ENCODE measurements around the gene ARMCX1. TPM values are rescaled to one million over a fixed set of nuclear protein-coding genes. Genes with fewer than 3 reads are reported as not detected.
"Not testable (repeated sequence)": the region's sequence is repeated elsewhere in the genome, so short reads cannot be mapped to it uniquely, and the experiment has no call there.

ARMCX1 gene
- total and polyA plus RNA-seq, 4 donors = 10.1 to 50.9 (median 17.5) TPM

GRCh38 chrX:101595739-101596419, 45.5 kb downstream of the ARMCX1 start:
- DNase-seq (peak; percentile 47 to 84 (median 83)), ATAC-seq (ENCODE audit: insufficient read depth, low FRiP score) (peak; percentile 35)
- H3K36me3 ChIP-seq (ENCODE audit: control insufficient read depth in 4 of 4, insufficient read depth in 4 of 4, low read length in 4 of 4) = no peaks in the 10 kb centered on the region
- H3K9me3 ChIP-seq (ENCODE audit: control insufficient read depth in 4 of 4, insufficient read depth in 3 of 4, low read length in 3 of 4) = no peaks in the 10 kb centered on the region
- no peaks in the 10 kb centered on the region for H3K4me1 ChIP-seq (ENCODE audit: control insufficient read depth in 5 of 5, insufficient read depth in 5 of 5, low read length in 5 of 5)
- H3K27me3 ChIP-seq (ENCODE audit: control insufficient read depth in 3 of 3, insufficient read depth in 3 of 3, low read length in 2 of 3) = peaks cover 0 to 9% (median 5%) of the 10 kb centered on the region in 3 donors
- peak; percentile 48 for TF ChIP-seq CTCF (IDR thresholded peaks at IDR 0.05; ENCODE audit: control extremely low read depth, extremely low read depth)
- no peak overlapping the region for H3K27ac ChIP-seq (ENCODE audit: low read depth in 1 of 2, low read length in 1 of 2)
- no peak overlapping the region for H3K4me3 ChIP-seq
- 10 to 11% methylated on average over 5 of the region's 5 CpGs for WGBS, 2 donors
- H3K9ac ChIP-seq (ENCODE audit: insufficient read depth in 1 of 2, low read length in 2 of 2) = no peak overlapping the region

- not testable (repeated sequence) for H3K27me3 ChIP-seq (ENCODE audit: control insufficient read depth in 3 of 3, insufficient read depth in 3 of 3, low read length in 2 of 3); H3K27ac ChIP-seq (ENCODE audit: low read depth in 1 of 2, low read length in 1 of 2); H3K9me3 ChIP-seq (ENCODE audit: control insufficient read depth in 4 of 4, insufficient read depth in 3 of 4, low read length in 3 of 4); ATAC-seq (ENCODE audit: insufficient read depth, low FRiP score); H3K4me1 ChIP-seq (ENCODE audit: control insufficient read depth in 5 of 5, insufficient read depth in 5 of 5, low read length in 5 of 5); H3K9ac ChIP-seq (ENCODE audit: insufficient read depth in 1 of 2, low read length in 2 of 2); DNase-seq; H3K4me3 ChIP-seq; H3K36me3 ChIP-seq (ENCODE audit: control insufficient read depth in 4 of 4, insufficient read depth in 4 of 4, low read length in 4 of 4)
- 81 to 97% methylated on average over 3 to 6 of the region's 8 CpGs for WGBS, 2 donors
Observed at GRCh38 chrX:101599592-101599991, 49.2 kb downstream of the ARMCX1 start.

GRCh38 chrX:101602077-101602476, 51.7 kb downstream of the ARMCX1 start:
- peaks cover 0 to 7% (median 1%) of the 10 kb centered on the region in 3 donors for H3K27me3 ChIP-seq (ENCODE audit: control insufficient read depth in 3 of 3, insufficient read depth in 3 of 3, low read length in 2 of 3)
- 69 to 85% methylated on average over 2 to 4 of the region's 7 CpGs for WGBS, 2 donors
- ATAC-seq (ENCODE audit: insufficient read depth, low FRiP score) (no peak), DNase-seq (peak in 2 of 3 donors; percentile 81 to 89)
- no peaks in the 10 kb centered on the region for H3K36me3 ChIP-seq (ENCODE audit: control insufficient read depth in 4 of 4, insufficient read depth in 4 of 4, low read length in 4 of 4)
- no peaks in the 10 kb centered on the region for H3K9me3 ChIP-seq (ENCODE audit: control insufficient read depth in 4 of 4, insufficient read depth in 3 of 4, low read length in 3 of 4)
- peaks cover 0 to 7% (median 0%) of the 10 kb centered on the region in 5 donors for H3K4me1 ChIP-seq (ENCODE audit: control insufficient read depth in 5 of 5, insufficient read depth in 5 of 5, low read length in 5 of 5)
- H3K4me3 ChIP-seq = no peak overlapping the region
- TF ChIP-seq CTCF (IDR thresholded peaks at IDR 0.05; ENCODE audit: control extremely low read depth, extremely low read depth) = no peak
- H3K27ac ChIP-seq (ENCODE audit: low read depth in 1 of 2, low read length in 1 of 2) = no peak overlapping the region
- H3K9ac ChIP-seq (ENCODE audit: insufficient read depth in 1 of 2, low read length in 2 of 2) = no peak overlapping the region

Other genes with a start within 250 kb of the ARMCX1 start
- gene TIMM8A, start 201.8 kb upstream of the ARMCX1 start, total RNA-seq = 10 to 100 TPM in 1 of 2 donors, 1 to 10 TPM in 1; 4.6 to 11.9 TPM
- gene TIMM8A, start 201.8 kb upstream of the ARMCX1 start, polyA plus RNA-seq = 1 to 10 TPM; 5.6 to 8.0 TPM
- 10 to 100 TPM; 15.5 to 24.9 TPM for gene BTK, start 164.4 kb upstream of the ARMCX1 start, total RNA-seq
- 10 to 100 TPM; 17.9 to 29.4 TPM for gene BTK, start 164.4 kb upstream of the ARMCX1 start, polyA plus RNA-seq
- gene RPL36A, start 159.5 kb upstream of the ARMCX1 start, total RNA-seq = 100 to 1,000 TPM; 199 to 640 TPM
- gene RPL36A, start 159.5 kb upstream of the ARMCX1 start, polyA plus RNA-seq = 1,000 to 10,000 TPM; 1,920 to 4,087 TPM
- gene GLA, start 142.6 kb upstream of the ARMCX1 start, total RNA-seq = 10 to 100 TPM; 26.4 to 42.8 TPM
- 10 to 100 TPM; 51.7 to 55.7 TPM for gene GLA, start 142.6 kb upstream of the ARMCX1 start, polyA plus RNA-seq
- 10 to 100 TPM; 59.3 to 86.1 TPM for gene HNRNPH2, start 142.3 kb upstream of the ARMCX1 start, total RNA-seq
- 100 to 1,000 TPM in 1 of 2 donors, 10 to 100 TPM in 1; 38.0 to 102 TPM for gene HNRNPH2, start 142.3 kb upstream of the ARMCX1 start, polyA plus RNA-seq
- gene ARMCX4, start 65.1 kb upstream of the ARMCX1 start, total RNA-seq = 10 to 100 TPM in 1 of 2 donors, 1 to 10 TPM in 1; 9.9 to 23.6 TPM
- 10 to 100 TPM in 1 of 2 donors, 1 to 10 TPM in 1; 4.1 to 12.0 TPM for gene ARMCX4, start 65.1 kb upstream of the ARMCX1 start, polyA plus RNA-seq
- 10 to 100 TPM; 40.1 to 51.8 TPM for gene ARMCX6, start 67.5 kb downstream of the ARMCX1 start, total RNA-seq
- 10 to 100 TPM; 26.5 to 32.3 TPM for gene ARMCX6, start 67.5 kb downstream of the ARMCX1 start, polyA plus RNA-seq
- gene ARMCX3, start 72.6 kb downstream of the ARMCX1 start, total RNA-seq = 100 to 1,000 TPM in 1 of 2 donors, 10 to 100 TPM in 1; 46.4 to 100 TPM
- 10 to 100 TPM; 22.5 to 37.7 TPM for gene ARMCX3, start 72.6 kb downstream of the ARMCX1 start, polyA plus RNA-seq
- 10 to 100 TPM; 29.0 to 58.4 TPM for gene ARMCX2, start 109.3 kb downstream of the ARMCX1 start, total RNA-seq
- 10 to 100 TPM; 13.5 to 19.3 TPM for gene ARMCX2, start 109.3 kb downstream of the ARMCX1 start, polyA plus RNA-seq

All from lung (tissue), 12 donors.